ENCODE results near the gene YIF1B. TPM values are rescaled to one million over a fixed set of nuclear protein-coding genes. Genes with fewer than 3 reads are reported as not detected.
A peak's percentile ranks its signal among the peaks of the same experiment; 100 is the strongest.

The YIF1B gene
- total RNA-seq, 4 donors from 2014 or later: 24.0 to 42.8 (median 27.3) TPM

GRCh38 chr19:38333245-38333644, 17.5 kb upstream of the YIF1B start:
- intact Hi-C loops (cut with DNase I): no loop called here
- WGBS, 2 donors: 84 to 86% methylated on average over 9 of the region's 9 CpGs
- no peak for DNase-seq
- H3K4me3 ChIP-seq: no peak overlapping the region
- no peaks in the 10 kb centered on the region for H3K9me3 ChIP-seq
- no peak for TF ChIP-seq CTCF (IDR thresholded peaks at IDR 0.05)
- no peak for TF ChIP-seq POLR2A (IDR thresholded peaks at IDR 0.05)
- no peaks in the 10 kb centered on the region for H3K27me3 ChIP-seq
- H3K36me3 ChIP-seq: peaks cover 0 to 28% (median under 1%) of the 10 kb centered on the region in 3 donors
- peaks cover 8 to 21% (median 10%) of the 10 kb centered on the region in 3 donors for H3K4me1 ChIP-seq
- no peak overlapping the region for H3K27ac ChIP-seq

GRCh38 chr19:38331728-38332127, 16.0 kb upstream of the YIF1B start:
- H3K4me1 ChIP-seq: peaks cover 4 to 7% (median 5%) of the 10 kb centered on the region in 3 donors

GRCh38 chr19:38329651-38330050, 13.9 kb upstream of the YIF1B start:
- TF ChIP-seq POLR2A (IDR thresholded peaks at IDR 0.05): no peak
- no peak for TF ChIP-seq CTCF (IDR thresholded peaks at IDR 0.05)
- intact Hi-C loops (cut with DNase I): loop anchor here (5.0 kb wide), 1 partner anchor 77 kb away; no protein-coding TSS in a partner anchor
- Histone ChIP-seq H3K9me3 (no peaks in the 10 kb centered on the region), H3K4me1 (peaks cover 0 to under 1% (median 0%) of the 10 kb centered on the region in 3 donors), H3K27me3 (no peaks in the 10 kb centered on the region), H3K36me3 (peaks cover 20 to 58% (median 30%) of the 10 kb centered on the region in 3 donors), H3K4me3 (no peak overlapping the region), H3K27ac (no peak overlapping the region)
- 87 to 96% methylated on average over 7 of the region's 7 CpGs for WGBS, 2 donors
- no peak for DNase-seq

More at GRCh38 chr19:38331728-38332127, 16.0 kb upstream of the YIF1B start:
- no peak overlapping the region for H3K27ac ChIP-seq
- intact Hi-C loops (cut with DNase I): no loop called here
- no peak for TF ChIP-seq POLR2A (IDR thresholded peaks at IDR 0.05)
- TF ChIP-seq CTCF (IDR thresholded peaks at IDR 0.05): no peak
- H3K36me3 ChIP-seq: peaks cover 9 to 37% (median 16%) of the 10 kb centered on the region in 3 donors
- DNase-seq: no peak
- no peak overlapping the region for H3K4me3 ChIP-seq
- WGBS, 2 donors: 87 to 88% methylated on average over 1 of the region's 1 CpG
- H3K27me3 ChIP-seq: no peaks in the 10 kb centered on the region
- H3K9me3 ChIP-seq: no peaks in the 10 kb centered on the region

GRCh38 chr19:38326591-38326990, 10.8 kb upstream of the YIF1B start:
- WGBS, 2 donors: 100% methylated on average over 2 to 9 of the region's 22 CpGs
- no peak for DNase-seq
- TF ChIP-seq POLR2A (IDR thresholded peaks at IDR 0.05) (no peak), CTCF (IDR thresholded peaks at IDR 0.05) (no peak)
- Histone ChIP-seq H3K27ac (no peak overlapping the region), H3K27me3 (no peaks in the 10 kb centered on the region), H3K4me1 (peaks cover 2 to 31% (median 22%) of the 10 kb centered on the region in 3 donors), H3K36me3 (peaks cover 20 to 74% (median 30%) of the 10 kb centered on the region in 3 donors), H3K4me3 (no peak overlapping the region), H3K9me3 (no peaks in the 10 kb centered on the region)
- intact Hi-C loops (cut with DNase I): loop anchor here (5.0 kb wide), 1 partner anchor 74 kb away; no protein-coding TSS in a partner anchor

- peaks cover 20 to 63% (median 30%) of the 10 kb centered on the region in 3 donors for H3K36me3 ChIP-seq
- peak overlapping the region in 2 of 4 donors; percentile 17 to 30 for H3K27ac ChIP-seq
- H3K27me3 ChIP-seq: no peaks in the 10 kb centered on the region
- H3K4me1 ChIP-seq: peaks cover 15 to 53% (median 33%) of the 10 kb centered on the region in 3 donors
- no peak overlapping the region for H3K4me3 ChIP-seq
- intact Hi-C loops (cut with DNase I): no loop called here
- no peak for TF ChIP-seq POLR2A (IDR thresholded peaks at IDR 0.05)
- no peak for TF ChIP-seq CTCF (IDR thresholded peaks at IDR 0.05)
- 60 to 89% methylated on average over 3 to 4 of the region's 4 CpGs for WGBS, 2 donors
- no peaks in the 10 kb centered on the region for H3K9me3 ChIP-seq
- no peak for DNase-seq
These were observed 8.7 kb upstream of the YIF1B start for GRCh38 chr19:38324431-38324830.

Data from esophagus squamous epithelium (tissue), 5 donors.